GM19043 (cell line): ENCODE measurements around the gene FREM3.
"Not testable (repeated sequence)": the region's sequence is repeated elsewhere in the genome, so short reads cannot be mapped to it uniquely, and the experiment has no call there.

Experiments
- ATAC-seq: cut with Tn5 transposase; IDR thresholded peaks from one replicate; pipeline ENCODE4 v1.9.1; 2021; ENCODE audit warnings: low read depth; ENCODE audit not compliant: unreplicated experiment

The FREM3 gene

GRCh38 chr4:143586080-143586479 lies 114.4 kb downstream of the FREM3 start:
- ATAC-seq, result no peak

GRCh38 chr4:143585548-143585947 lies 114.9 kb downstream of the FREM3 start:
- no peak for ATAC-seq

GRCh38 chr4:143581331-143581946 lies 119.0 kb downstream of the FREM3 start:
- no peak for ATAC-seq

- ATAC-seq, result no peak
Observed at GRCh38 chr4:143575331-143575730, 125.1 kb downstream of the FREM3 start.

GRCh38 chr4:143564472-143564871 lies 136.0 kb downstream of the FREM3 start:
- no peak for ATAC-seq

- ATAC-seq, result no peak
Observed at GRCh38 chr4:143559757-143560147, 140.7 kb downstream of the FREM3 start.

GRCh38 chr4:143558823-143559756 lies 141.4 kb downstream of the FREM3 start:
- ATAC-seq, result peak; percentile 76

- no peak for ATAC-seq
Observed at GRCh38 chr4:143558286-143558685, 142.2 kb downstream of the FREM3 start.

- ATAC-seq, result no peak
Observed at GRCh38 chr4:143555676-143556075, 144.8 kb downstream of the FREM3 start.

- peak; percentile 55 for ATAC-seq
Observed at GRCh38 chr4:143554728-143555597, 145.5 kb downstream of the FREM3 start.

- ATAC-seq, result no peak
Observed at GRCh38 chr4:143549928-143550327, 150.5 kb downstream of the FREM3 start.

GRCh38 chr4:143539670-143540023 lies 160.8 kb downstream of the FREM3 start:
- no peak for ATAC-seq

- no peak for ATAC-seq
Observed at GRCh38 chr4:143538979-143539669, 161.4 kb downstream of the FREM3 start.

- no peak for ATAC-seq
Observed at GRCh38 chr4:143531788-143532491, 168.5 kb downstream of the FREM3 start.

- no peak for ATAC-seq
Observed at GRCh38 chr4:143531380-143531779, 169.1 kb downstream of the FREM3 start.

- ATAC-seq, result not testable (repeated sequence)
Observed at GRCh38 chr4:143528046-143528445, 172.4 kb downstream of the FREM3 start.
